Adrenal gland (tissue), 12 donors: ENCODE results near the gene WWOX. TPM values are rescaled to one million over a fixed set of nuclear protein-coding genes. Genes with fewer than 3 reads are reported as not detected.

ENCODE experiments used
- DNase-seq, 7 donors: peaks; one replicate each; pipeline ENCODE4 v3.0.0-alpha.2; 2019 to 2020
- H3K27ac ChIP-seq, 5 donors: fragments of 200-600 bp; sonication (generic) in 4 of 5; 1 replicate in 3 of 5; 2 replicates in 2 of 5; pipeline versions ENCODE4 v1.5.1 to v1.8.0; 2016 to 2020; ENCODE audit warnings: mild to moderate bottlenecking in 1 of 5
- H3K27me3 ChIP-seq: fragments of 200-600 bp; 2 replicates; pipeline ENCODE4 v1.8.0; 2021
- H3K36me3 ChIP-seq, 2 donors: fragments of 200-600 bp; replicated peaks in 1 of 2; 1 replicate in 1 of 2; 2 replicates in 1 of 2; pipeline versions ENCODE4 v1.5.1 to v1.8.0; 2018 to 2022
- H3K4me1 ChIP-seq, 2 donors: fragments of 200-600 bp; replicated peaks in 1 of 2; 1 replicate in 1 of 2; 2 replicates in 1 of 2; pipeline versions ENCODE4 v1.5.1 to v1.8.0; 2018 to 2021
- H3K4me3 ChIP-seq, 4 donors: fragments of 200-600 bp; sonication (generic) in 3 of 4; one replicate each; pipeline ENCODE4 v1.5.1; 2016 to 2018
- H3K9me3 ChIP-seq, 3 donors: fragments of 200-600 bp; sonication (generic) in 1 of 3; replicated peaks in 1 of 3; 1 replicate in 2 of 3; 2 replicates in 1 of 3; pipeline versions ENCODE4 v1.5.1 to v1.8.0; 2016 to 2021
- CTCF ChIP-seq, 6 experiments: fragments of 450-650 bp in 4 of 6; fragments of 200-600 bp in 2 of 6; sonication (generic) in 1 of 6; IDR thresholded peaks; 1 replicate in 5 of 6; 2 replicates in 1 of 6; pipeline versions ENCODE4 v1.5.1 to v1.8.0; 2016 to 2021; ENCODE audit warnings: antibody characterized with exemption in 6 of 6, mild to moderate bottlenecking in 2 of 6, moderate library complexity in 1 of 6
- POLR2A ChIP-seq, 2 donors: fragments of 450-650 bp; IDR thresholded peaks; one replicate each; pipeline ENCODE4 v1.6.1; 2017; ENCODE audit warnings: antibody characterized with exemption in 2 of 2, mild to moderate bottlenecking in 2 of 2, moderate library complexity in 1 of 2
- WGBS, 4 donors: extraction: QIAGEN DNeasy Blood & Tissue Kit in 2 of 4; methylation state at CpG; one replicate each; pipeline versions ENCODE4 v1.1.5 to v1.1.7; 2013 to 2017; 5-methylcytosine and 5-hydroxymethylcytosine counted together
- intact Hi-C, 2 donors: fragments of 100-400 bp; cut with DNase I; formaldehyde crosslinking; loops; one replicate each; pipeline versions ENCODE4 v1.14.1 to v1.15.0; 2022 to 2023
- polyA plus RNA-seq, 3 donors: library from polyadenylated mRNA; stranded (reverse); fragments of 200-250 nt in 2 of 3; fragments of 350-450 nt in 1 of 3; fragmentation: Illumina TruSeq in 1 of 3; extraction: RNeasy Lipid Tissue Mini Kit (QIAGEN cat#74804) in 1 of 3; gene quantifications; one replicate each; pipeline ENCODE4 v1.2.3, GENCODE V29; 2013 to 2014
- total RNA-seq, 9 donors: library from RNA; depleted of rRNA in 4 of 9; stranded (reverse); fragments of >200 nt in 4 of 9; fragments of 120-200 nt in 1 of 9; fragmentation: NEBNext Ultra II Directional in 1 of 9; extraction: Animal tissue kit (Norgen Biotek cat#: 25700) in 1 of 9; gene quantifications; one replicate each; pipeline versions ENCODE4 v1.1.0 to v1.2.4, GENCODE V29; 2013 to 2023
- donor health status: healthy with polysubstance abuse.
- donor health status: Bipolar disorder and iron deficiency.
- donor health status: DM: yes; HTN: yes; CAD: no.
- donor health status: DM: no; HTN: no; CAD: no.
- donor health status: DM: no; HTN: no; CAD: no.
- donor health status: DM: yes; HTN: yes; CAD: no.

The WWOX gene
- total and polyA plus RNA-seq, 12 donors: 11.8 to 74.6 (median 20.5) TPM

DNA sequence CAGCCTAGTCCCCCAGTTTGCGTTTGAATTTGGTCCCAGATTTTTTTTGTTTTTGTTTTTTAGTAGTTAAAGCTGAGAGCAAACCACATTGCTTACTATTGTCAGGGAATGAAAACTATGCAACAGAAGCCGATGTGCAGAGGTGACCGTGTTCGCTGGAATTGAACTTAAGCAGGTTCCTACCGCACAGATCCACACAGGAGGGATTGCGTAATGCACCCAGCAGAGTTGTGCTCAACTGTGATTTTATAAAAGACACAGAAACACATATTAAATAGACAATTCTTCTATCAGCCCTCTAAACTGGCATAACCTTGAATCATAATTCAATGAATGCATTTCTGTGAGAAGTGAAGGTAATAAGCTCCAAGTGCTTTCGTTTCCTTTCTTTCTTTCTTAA, 443.0 kb downstream of the WWOX start:
- Histone ChIP-seq H3K4me1 (no peaks in the 10 kb centered on the region), H3K4me3 (no peak overlapping the region), H3K27ac (no peak overlapping the region), H3K9me3 (no peaks in the 10 kb centered on the region), H3K36me3 (no peaks in the 10 kb centered on the region), H3K27me3 (no peaks in the 10 kb centered on the region)
- DNase-seq: no peak
- intact Hi-C loops: no loop called here
- WGBS, 4 donors: 91 to 93% (median 92%) methylated on average over 7 of the region's 7 CpGs
- TF ChIP-seq POLR2A (IDR thresholded peaks at IDR 0.05): no peak
- no peak for TF ChIP-seq CTCF (IDR thresholded peaks at IDR 0.05)

- WGBS, 4 donors: 73 to 88% (median 83%) methylated on average over 2 to 7 of the region's 7 CpGs
Measured at GRCh38 chr16:78543023-78543422, 443.6 kb downstream of the WWOX start.

DNA sequence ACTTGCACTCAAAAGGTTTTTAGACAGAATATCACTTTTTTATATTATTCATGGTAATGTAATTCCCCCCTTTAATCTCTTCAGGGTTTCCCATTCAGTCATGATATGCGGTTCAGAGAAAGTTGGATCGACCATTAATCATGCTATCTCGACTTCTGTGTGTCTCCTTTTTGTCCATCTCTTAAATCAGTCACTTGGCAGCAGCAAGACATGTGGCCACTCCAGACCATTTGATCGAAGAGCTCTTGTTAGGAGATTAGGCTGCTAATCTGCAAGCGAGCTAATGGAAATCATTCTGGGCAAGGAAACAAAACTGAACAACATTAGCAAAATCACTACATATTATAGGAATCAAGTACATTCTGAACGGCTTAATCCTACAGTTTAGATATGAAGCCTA, 449.9 kb downstream of the WWOX start:
- no peaks in the 10 kb centered on the region for H3K36me3 ChIP-seq
- no peak for TF ChIP-seq POLR2A (IDR thresholded peaks at IDR 0.05)
- TF ChIP-seq CTCF (IDR thresholded peaks at IDR 0.05): no peak
- DNase-seq: no peak
- H3K4me3 ChIP-seq: no peak overlapping the region
- no peaks in the 10 kb centered on the region for H3K9me3 ChIP-seq
- 87 to 89% (median 88%) methylated on average over 6 of the region's 6 CpGs for WGBS, 4 donors
- no peaks in the 10 kb centered on the region for H3K4me1 ChIP-seq
- H3K27ac ChIP-seq: no peak overlapping the region
- intact Hi-C loops: no loop called here
- H3K27me3 ChIP-seq: no peaks in the 10 kb centered on the region

More at GRCh38 chr16:78543023-78543422, 443.6 kb downstream of the WWOX start:
- no peaks in the 10 kb centered on the region for H3K36me3 ChIP-seq
- DNase-seq: no peak
- H3K27me3 ChIP-seq: no peaks in the 10 kb centered on the region
- intact Hi-C loops: no loop called here
- no peak overlapping the region for H3K4me3 ChIP-seq
- no peak overlapping the region for H3K27ac ChIP-seq
- no peak for TF ChIP-seq POLR2A (IDR thresholded peaks at IDR 0.05)
- TF ChIP-seq CTCF (IDR thresholded peaks at IDR 0.05): no peak
- no peaks in the 10 kb centered on the region for H3K9me3 ChIP-seq
- H3K4me1 ChIP-seq: no peaks in the 10 kb centered on the region

DNA sequence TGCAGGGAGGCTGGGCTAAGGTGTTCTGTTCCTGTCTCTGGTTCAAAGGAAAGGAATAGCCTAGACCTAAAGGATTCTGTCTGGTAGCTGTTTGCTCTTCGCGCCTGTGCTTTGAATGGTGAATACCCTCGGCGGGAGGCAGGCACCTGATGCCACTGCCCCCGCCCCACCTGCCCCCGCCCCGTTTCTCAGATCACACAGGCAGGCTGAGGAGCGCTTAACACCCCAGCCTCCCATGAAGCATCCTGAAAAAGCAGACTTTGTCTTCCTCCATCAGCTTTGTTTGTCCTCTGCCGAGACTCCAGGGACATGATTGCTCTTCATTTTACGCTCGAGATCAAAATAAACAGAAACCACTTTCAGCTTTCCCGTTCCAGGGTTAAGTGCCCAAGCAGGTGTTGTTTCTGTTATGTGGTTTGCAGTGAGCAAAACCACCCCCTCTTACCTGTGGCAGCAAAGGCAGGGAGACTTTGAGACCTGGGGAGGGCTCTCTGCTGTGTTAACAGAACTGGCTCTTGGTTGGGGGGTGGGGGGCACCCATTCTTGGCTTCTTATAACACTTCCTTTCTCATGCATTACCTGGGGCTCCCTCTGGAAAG, 452.1 kb downstream of the WWOX start:
- intact Hi-C loops: no loop called here
- TF ChIP-seq CTCF (IDR thresholded peaks at IDR 0.05): no peak
- no peak for TF ChIP-seq POLR2A (IDR thresholded peaks at IDR 0.05)
- H3K4me3 ChIP-seq: no peak overlapping the region
- no peak for DNase-seq
- WGBS, 4 donors: 51 to 61% (median 60%) methylated on average over 12 of the region's 12 CpGs
- no peaks in the 10 kb centered on the region for H3K27me3 ChIP-seq
- no peaks in the 10 kb centered on the region for H3K36me3 ChIP-seq
- no peaks in the 10 kb centered on the region for H3K4me1 ChIP-seq
- no peak overlapping the region for H3K27ac ChIP-seq
- no peaks in the 10 kb centered on the region for H3K9me3 ChIP-seq
